Transverse colon (tissue), 4 donors: ENCODE results near the gene NECTIN1. TPM values are rescaled to one million over a fixed set of nuclear protein-coding genes. Genes with fewer than 3 reads are reported as not detected.

ENCODE experiments used
- DNase-seq: peaks from one replicate; pipeline ENCODE4 v3.0.0-alpha.2; 2019
- H3K27ac ChIP-seq, 4 donors: fragments of 200-600 bp; sonication (generic); 2 replicates each; pipeline ENCODE4 v1.5.1; 2016 to 2018; ENCODE audit warnings: inconsistent platforms in 4 of 4
- H3K27me3 ChIP-seq: fragments of 200-600 bp; sonication (generic); 2 replicates; pipeline ENCODE4 v1.5.1; 2017; ENCODE audit warnings: inconsistent platforms
- H3K36me3 ChIP-seq, 4 donors: fragments of 200-600 bp; sonication (generic); 2 replicates each; pipeline ENCODE4 v1.5.1; 2017 to 2019; ENCODE audit warnings: inconsistent platforms in 4 of 4
- H3K4me1 ChIP-seq, 4 donors: fragments of 200-600 bp; sonication (generic); 2 replicates each; pipeline ENCODE4 v1.5.1; 2017 to 2020; ENCODE audit warnings: inconsistent platforms in 4 of 4
- H3K4me3 ChIP-seq, 4 donors: fragments of 200-600 bp; sonication (generic); 1 replicate in 1 of 4; 2 replicates in 3 of 4; pipeline versions ENCODE4 v1.5.1 to v1.6.1; 2017 to 2019; ENCODE audit warnings: inconsistent platforms in 4 of 4
- H3K9me3 ChIP-seq, 2 donors: fragments of 200-600 bp; sonication (generic); 2 replicates each; pipeline ENCODE4 v1.5.1; 2017 to 2019; ENCODE audit warnings: inconsistent platforms in 2 of 2
- CTCF ChIP-seq, 5 experiments: fragments of 200-600 bp in 3 of 5; fragments of 450-650 bp in 2 of 5; sonication (generic) in 3 of 5; IDR thresholded peaks; 1 replicate in 2 of 5; 2 replicates in 3 of 5; pipeline ENCODE4 v1.5.1; 2016 to 2017; ENCODE audit warnings: antibody characterized with exemption in 5 of 5, inconsistent platforms in 3 of 5, mild to moderate bottlenecking in 2 of 5, moderate library complexity in 1 of 5
- EP300 ChIP-seq: sonication (generic); formaldehyde crosslinking; IDR thresholded peaks from one replicate; pipeline ENCODE4 v1.6.1; 2017; ENCODE audit warnings: antibody characterized with exemption, low read depth
- POLR2A ChIP-seq: fragments of 450-650 bp; IDR thresholded peaks from one replicate; pipeline ENCODE4 v1.6.1; 2016; ENCODE audit warnings: antibody characterized with exemption, mild to moderate bottlenecking, moderate library complexity
- POLR2AphosphoS5 ChIP-seq, 3 donors: sonication (generic); formaldehyde crosslinking; IDR thresholded peaks; one replicate each; pipeline ENCODE4 v1.6.1; 2016; ENCODE audit warnings: antibody characterized with exemption in 3 of 3
- WGBS, 2 donors: methylation state at CpG; one replicate each; pipeline ENCODE4 v1.1.5; 2018; ENCODE audit warnings: low coverage in 1 of 2; 5-methylcytosine and 5-hydroxymethylcytosine counted together
- in situ Hi-C, 4 donors: fragments of 200-750 bp; cut with MboI; loops; one replicate each; pipeline versions ENCODE4 v1.15.0 to v1.15.1; 2017; ENCODE audit warnings: low sequenced_read_pairs in 3 of 4, low pct_ligation_motif_present in 1 of 4, low pct_unique_long_range_greater_than_20kb in 1 of 4
- intact Hi-C: fragments of 100-400 bp; cut with DNase I; formaldehyde crosslinking; loops from one replicate; pipeline ENCODE4 v1.15.1; 2023; ENCODE audit warnings: low total_unique reads
- total RNA-seq, 4 donors: library from RNA; depleted of rRNA; stranded (reverse); fragments of >200 nt; gene quantifications; one replicate each; pipeline ENCODE4 v1.1.0, GENCODE V29; 2016

The NECTIN1 gene
- total RNA-seq, 4 donors from 2014 or later = 11.0 to 71.2 (median 12.6) TPM

GRCh38 chr11:119709638-119710346, 19.2 kb downstream of the NECTIN1 start:
- Histone ChIP-seq H3K4me3 (no peak overlapping the region), H3K27me3 (no peaks in the 10 kb centered on the region), H3K36me3 (no peaks in the 10 kb centered on the region), H3K9me3 (no peaks in the 10 kb centered on the region), H3K4me1 (peaks cover 0 to 9% (median 2%) of the 10 kb centered on the region in 4 donors), H3K27ac (no peak overlapping the region)
- TF ChIP-seq POLR2A (no peak), CTCF (IDR thresholded peaks at IDR 0.05) (no peak), EP300 (no peak), POLR2AphosphoS5 (IDR thresholded peaks at IDR 0.05) (no peak)
- no peak for DNase-seq
- in situ Hi-C loops = no loop called here
- intact Hi-C loops = no loop called here
- 62 to 76% methylated on average over 10 to 22 of the region's 22 CpGs for WGBS, 2 donors

- Histone ChIP-seq H3K9me3 (no peaks in the 10 kb centered on the region), H3K4me1 (peaks cover 0 to 9% (median 2%) of the 10 kb centered on the region in 4 donors)
Measured at GRCh38 chr11:119709171-119709570, 19.8 kb downstream of the NECTIN1 start.

GRCh38 chr11:119708384-119708783, 20.6 kb downstream of the NECTIN1 start:
- TF ChIP-seq CTCF (IDR thresholded peaks at IDR 0.05) (no peak), POLR2A (no peak), POLR2AphosphoS5 (IDR thresholded peaks at IDR 0.05) (no peak), EP300 (no peak)
- Histone ChIP-seq H3K27me3 (no peaks in the 10 kb centered on the region), H3K27ac (no peak overlapping the region), H3K36me3 (no peaks in the 10 kb centered on the region), H3K4me3 (no peak overlapping the region), H3K4me1 (peaks cover 0 to 5% (median 0%) of the 10 kb centered on the region in 4 donors), H3K9me3 (no peaks in the 10 kb centered on the region)
- in situ Hi-C loops = no loop called here
- DNase-seq = no peak
- intact Hi-C loops = no loop called here
- WGBS, 2 donors = 75 to 79% methylated on average over 8 to 9 of the region's 9 CpGs

More at GRCh38 chr11:119709171-119709570, 19.8 kb downstream of the NECTIN1 start:
- intact Hi-C loops = no loop called here
- H3K27ac ChIP-seq = no peak overlapping the region
- H3K27me3 ChIP-seq = no peaks in the 10 kb centered on the region
- in situ Hi-C loops = no loop called here
- WGBS, 2 donors = 74% methylated on average over 9 of the region's 9 CpGs; no CpG with 5 or more reads in 1 of the 2 donors
- H3K4me3 ChIP-seq = no peak overlapping the region
- DNase-seq = no peak
- TF ChIP-seq POLR2AphosphoS5 (IDR thresholded peaks at IDR 0.05) (no peak), CTCF (IDR thresholded peaks at IDR 0.05) (no peak), POLR2A (no peak), EP300 (no peak)
- no peaks in the 10 kb centered on the region for H3K36me3 ChIP-seq

DNA sequence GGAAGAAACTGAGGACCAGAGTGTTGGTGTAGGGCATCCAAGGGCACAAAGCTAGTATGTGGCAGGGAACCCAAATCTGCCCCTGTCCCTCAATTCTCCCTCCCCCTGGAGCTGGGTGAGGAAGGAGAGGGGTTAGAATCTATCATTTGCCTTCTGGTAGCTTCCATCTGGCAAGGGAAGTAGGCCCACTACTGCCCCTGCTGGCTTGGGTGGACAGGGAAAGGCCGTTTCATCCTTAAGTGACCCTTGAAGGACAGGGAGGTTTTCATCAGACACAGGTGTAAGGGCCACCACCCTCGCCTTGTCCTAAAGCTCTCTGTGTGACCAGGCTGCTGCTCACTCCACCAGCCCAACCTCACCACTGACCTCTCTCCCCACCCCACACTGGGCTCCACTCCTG, 22.1 kb downstream of the NECTIN1 start:
- in situ Hi-C loops = no loop called here
- H3K27ac ChIP-seq = no peak overlapping the region
- intact Hi-C loops = no loop called here
- 77% methylated on average over 2 of the region's 2 CpGs; no CpG with 5 or more reads in 1 of the 2 donors for WGBS, 2 donors
- H3K4me1 ChIP-seq = peaks cover 0 to 10% (median 1%) of the 10 kb centered on the region in 4 donors
- no peak overlapping the region for H3K4me3 ChIP-seq
- DNase-seq = no peak
- TF ChIP-seq EP300 (no peak), POLR2AphosphoS5 (IDR thresholded peaks at IDR 0.05) (no peak), POLR2A (no peak), CTCF (IDR thresholded peaks at IDR 0.05) (no peak)
- no peaks in the 10 kb centered on the region for H3K9me3 ChIP-seq
- H3K27me3 ChIP-seq = no peaks in the 10 kb centered on the region
- H3K36me3 ChIP-seq = no peaks in the 10 kb centered on the region
